Liver (tissue), 9 donors: ENCODE data around the gene AGAP2. TPM values are rescaled to one million over a fixed set of nuclear protein-coding genes. Genes with fewer than 3 reads are reported as not detected.

Source experiments
- DNase-seq: peaks from one replicate; pipeline ENCODE4 v3.0.0-alpha.2; 2017; ENCODE audit warnings: low spot score
- H3K27ac ChIP-seq, 2 donors: one replicate each; pipeline ENCODE4 v1.7.0; 2013; ENCODE audit warnings: inconsistent platforms in 2 of 2, low read length in 2 of 2, control low read depth in 1 of 2, low read depth in 1 of 2, mild to moderate bottlenecking in 1 of 2
- H3K27me3 ChIP-seq, 4 donors: one replicate each; pipeline versions ENCODE4 v1.6.1 to v1.7.0; 2013; ENCODE audit warnings: low read length in 3 of 4, inconsistent platforms in 1 of 4, mild to moderate bottlenecking in 1 of 4, moderate library complexity in 1 of 4; ENCODE audit not compliant: control insufficient read depth in 4 of 4, insufficient read depth in 4 of 4
- H3K36me3 ChIP-seq, 4 donors: one replicate each; pipeline versions ENCODE4 v1.6.1 to v1.7.0; 2013; ENCODE audit warnings: low read length in 3 of 4, mild to moderate bottlenecking in 3 of 4, low read depth in 1 of 4, moderate library complexity in 1 of 4; ENCODE audit not compliant: control insufficient read depth in 4 of 4, insufficient read depth in 3 of 4
- H3K4me1 ChIP-seq, 4 donors: one replicate each; pipeline versions ENCODE4 v1.6.1 to v1.7.0; 2013; ENCODE audit warnings: low read length in 3 of 4, mild to moderate bottlenecking in 3 of 4, moderate library complexity in 1 of 4; ENCODE audit not compliant: control insufficient read depth in 4 of 4, insufficient read depth in 4 of 4
- H3K4me3 ChIP-seq, 3 donors: one replicate each; pipeline versions ENCODE4 v1.6.1 to v1.7.0; 2013; ENCODE audit warnings: low read length in 3 of 3, control low read depth in 1 of 3, low read depth in 1 of 3, mild to moderate bottlenecking in 1 of 3
- H3K9ac ChIP-seq, 2 donors: one replicate each; pipeline ENCODE4 v1.7.0; 2013; ENCODE audit warnings: low read length in 2 of 2, mild to moderate bottlenecking in 2 of 2, moderate library complexity in 2 of 2, control low read depth in 1 of 2, low read depth in 1 of 2
- H3K9me3 ChIP-seq, 4 donors: one replicate each; pipeline versions ENCODE4 v1.6.1 to v1.7.0; 2013; ENCODE audit warnings: low read length in 3 of 4; ENCODE audit not compliant: control insufficient read depth in 4 of 4
- EGR1 ChIP-seq, 2 donors: IDR thresholded peaks; 2 replicates each; pipeline ENCODE4 v1.6.1; 2016 to 2018; ENCODE audit warnings: antibody characterized with exemption in 2 of 2, low read depth in 2 of 2
- FOXA1 ChIP-seq: IDR thresholded peaks from 2 replicates; pipeline ENCODE4 v1.6.1; 2016; ENCODE audit warnings: antibody characterized with exemption
- FOXA2 ChIP-seq: IDR thresholded peaks from 2 replicates; pipeline ENCODE4 v1.6.1; 2016; ENCODE audit warnings: antibody characterized with exemption
- HNF4A ChIP-seq, 2 donors: conservative IDR thresholded peaks; 2 replicates each; pipeline ENCODE4 v1.6.1; 2016; ENCODE audit warnings: antibody characterized with exemption in 2 of 2, mild to moderate bottlenecking in 2 of 2
- HNF4G ChIP-seq: IDR thresholded peaks from 2 replicates; pipeline ENCODE4 v1.6.1; 2016; ENCODE audit warnings: antibody characterized with exemption
- JUND ChIP-seq, 2 donors: IDR thresholded peaks; 2 replicates each; pipeline ENCODE4 v1.6.1; 2016; ENCODE audit warnings: antibody characterized with exemption in 2 of 2
- NR2F2 ChIP-seq: IDR thresholded peaks from 2 replicates; pipeline ENCODE4 v1.6.1; 2016; ENCODE audit warnings: antibody characterized with exemption
- RAD21 ChIP-seq, 2 donors: IDR thresholded peaks; 2 replicates each; pipeline ENCODE4 v1.6.1; 2016; ENCODE audit warnings: antibody characterized with exemption in 2 of 2, mild to moderate bottlenecking in 2 of 2
- RXRA ChIP-seq, 2 donors: IDR thresholded peaks; 2 replicates each; pipeline ENCODE4 v1.6.1; 2017 to 2018; ENCODE audit warnings: antibody characterized with exemption in 2 of 2, mild to moderate bottlenecking in 1 of 2
- SP1 ChIP-seq: IDR thresholded peaks from 2 replicates; pipeline ENCODE4 v1.6.1; 2018; ENCODE audit warnings: antibody characterized with exemption, mild to moderate bottlenecking
- TAF1 ChIP-seq: conservative IDR thresholded peaks from 2 replicates; pipeline ENCODE4 v1.6.1; 2016; ENCODE audit warnings: antibody characterized with exemption, mild to moderate bottlenecking
- YY1 ChIP-seq: IDR thresholded peaks from 2 replicates; pipeline ENCODE4 v1.6.1; 2016; ENCODE audit warnings: antibody characterized with exemption, mild to moderate bottlenecking
- WGBS: extraction: QIAGEN DNeasy Blood & Tissue Kit; methylation state at CpG from one replicate; pipeline ENCODE4 v1.1.7; 2013; 5-methylcytosine and 5-hydroxymethylcytosine counted together
- polyA plus RNA-seq, 2 donors: library from polyadenylated mRNA; stranded (reverse) in 1 of 2; unstranded in 1 of 2; fragments of 200-250 nt in 1 of 2; fragments of >200 nt in 1 of 2; fragmentation: Nextera tagmentation in 1 of 2; extraction: Ambion mirVana in 1 of 2; gene quantifications; one replicate each; pipeline versions ENCODE4 v1.2.1 to v1.2.3, GENCODE V29; 2013 to 2015
- total RNA-seq, 2 donors: library from RNA; depleted of rRNA; stranded (reverse); fragments of >200 nt; gene quantifications; one replicate each; pipeline ENCODE4 v1.2.3, GENCODE V29; 2014
- TF ChIP-seq, protein P1 (sequence below): IDR thresholded peaks from 2 replicates; pipeline ENCODE4 v1.6.1; 2016; ENCODE audit warnings: antibody characterized with exemption
- TF ChIP-seq, protein P2 (sequence below): IDR thresholded peaks from 2 replicates; pipeline ENCODE4 v1.6.1; 2016; ENCODE audit warnings: antibody characterized with exemption
- TF ChIP-seq, protein P3 (sequence below): IDR thresholded peaks from 2 replicates; pipeline ENCODE4 v1.6.1; 2016; ENCODE audit warnings: antibody characterized with exemption, mild to moderate bottlenecking
- TF ChIP-seq, protein P4 (sequence below): fragments of 150-350 bp; IDR thresholded peaks from 2 replicates; pipeline ENCODE4 v1.5.1; 2017; ENCODE audit warnings: improper control_type of control experiment, low read depth, low read length; ENCODE audit not compliant: missing input control
- TF ChIP-seq, protein P5 (sequence below): IDR thresholded peaks from 2 replicates; pipeline ENCODE4 v1.6.1; 2016; ENCODE audit warnings: antibody characterized with exemption
- donor health status: healthy.
- donor health status: healthy.
- donor health status: healthy.
- donor health status: healthy.
- donor health status: healthy.

The AGAP2 gene
- total and polyA plus RNA-seq, 4 donors: 0.18 to 1.7 (median 0.64) TPM

DNA sequence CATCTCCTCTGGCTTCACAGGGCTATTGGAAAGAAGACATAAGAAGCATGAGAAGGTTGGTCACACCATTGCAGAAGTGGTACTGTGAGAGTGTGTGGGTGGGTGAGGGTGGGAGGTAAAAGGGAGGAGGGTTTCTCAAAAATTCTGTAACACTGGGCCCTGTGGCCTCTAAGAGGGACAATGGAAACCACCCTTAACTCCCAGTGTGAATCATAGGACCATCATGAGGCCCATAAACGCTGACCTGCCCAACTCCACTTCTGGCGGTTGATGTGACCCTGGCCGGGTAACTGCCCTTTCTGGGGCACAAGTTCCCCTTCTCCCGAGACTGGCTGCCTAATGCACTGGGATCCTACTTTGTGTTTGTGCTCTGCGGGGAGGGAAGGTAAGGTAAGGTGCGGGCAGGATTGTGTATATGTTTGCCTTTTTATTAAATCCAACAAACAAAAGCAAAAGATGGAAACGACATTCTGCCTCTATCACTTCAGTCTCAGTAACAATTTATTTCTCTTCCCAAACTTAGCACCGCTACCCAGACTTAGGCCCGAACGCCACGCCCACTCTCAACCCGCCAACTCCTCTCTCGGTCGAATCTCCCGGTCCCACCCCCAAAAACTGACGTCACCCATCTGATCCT lies 32.8 kb upstream of the AGAP2 start:
- H3K9me3 ChIP-seq: no peaks in the 10 kb centered on the region
- peak; percentile 86 for DNase-seq
- peaks cover 10 to 19% (median 14%) of the 10 kb centered on the region in 4 donors for H3K36me3 ChIP-seq
- peak overlapping the region; percentile 58 to 99 (median 63) for H3K4me3 ChIP-seq
- TF ChIP-seq FOXA2 (no peak), NR2F2 (no peak), TAF1 (no peak), RAD21 (IDR thresholded peaks at IDR 0.05) (no peak), FOXA1 (no peak), YY1 (no peak), JUND (IDR thresholded peaks at IDR 0.05) (no peak), RXRA (IDR thresholded peaks at IDR 0.05) (no peak), EGR1 (IDR thresholded peaks at IDR 0.05; ENCODE audit: low read depth in 2 of 2) (no peak), HNF4G (no peak), SP1 (no peak), HNF4A (conservative IDR thresholded peaks at IDR 0.05) (no peak)
- TF ChIP-seq, protein P1, sequence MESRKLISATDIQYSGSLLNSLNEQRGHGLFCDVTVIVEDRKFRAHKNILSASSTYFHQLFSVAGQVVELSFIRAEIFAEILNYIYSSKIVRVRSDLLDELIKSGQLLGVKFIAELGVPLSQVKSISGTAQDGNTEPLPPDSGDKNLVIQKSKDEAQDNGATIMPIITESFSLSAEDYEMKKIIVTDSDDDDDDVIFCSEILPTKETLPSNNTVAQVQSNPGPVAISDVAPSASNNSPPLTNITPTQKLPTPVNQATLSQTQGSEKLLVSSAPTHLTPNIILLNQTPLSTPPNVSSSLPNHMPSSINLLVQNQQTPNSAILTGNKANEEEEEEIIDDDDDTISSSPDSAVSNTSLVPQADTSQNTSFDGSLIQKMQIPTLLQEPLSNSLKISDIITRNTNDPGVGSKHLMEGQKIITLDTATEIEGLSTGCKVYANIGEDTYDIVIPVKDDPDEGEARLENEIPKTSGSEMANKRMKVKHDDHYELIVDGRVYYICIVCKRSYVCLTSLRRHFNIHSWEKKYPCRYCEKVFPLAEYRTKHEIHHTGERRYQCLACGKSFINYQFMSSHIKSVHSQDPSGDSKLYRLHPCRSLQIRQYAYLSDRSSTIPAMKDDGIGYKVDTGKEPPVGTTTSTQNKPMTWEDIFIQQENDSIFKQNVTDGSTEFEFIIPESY: no peak
- TF ChIP-seq, protein P2, sequence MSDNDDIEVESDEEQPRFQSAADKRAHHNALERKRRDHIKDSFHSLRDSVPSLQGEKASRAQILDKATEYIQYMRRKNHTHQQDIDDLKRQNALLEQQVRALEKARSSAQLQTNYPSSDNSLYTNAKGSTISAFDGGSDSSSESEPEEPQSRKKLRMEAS: no peak
- TF ChIP-seq, protein P3, sequence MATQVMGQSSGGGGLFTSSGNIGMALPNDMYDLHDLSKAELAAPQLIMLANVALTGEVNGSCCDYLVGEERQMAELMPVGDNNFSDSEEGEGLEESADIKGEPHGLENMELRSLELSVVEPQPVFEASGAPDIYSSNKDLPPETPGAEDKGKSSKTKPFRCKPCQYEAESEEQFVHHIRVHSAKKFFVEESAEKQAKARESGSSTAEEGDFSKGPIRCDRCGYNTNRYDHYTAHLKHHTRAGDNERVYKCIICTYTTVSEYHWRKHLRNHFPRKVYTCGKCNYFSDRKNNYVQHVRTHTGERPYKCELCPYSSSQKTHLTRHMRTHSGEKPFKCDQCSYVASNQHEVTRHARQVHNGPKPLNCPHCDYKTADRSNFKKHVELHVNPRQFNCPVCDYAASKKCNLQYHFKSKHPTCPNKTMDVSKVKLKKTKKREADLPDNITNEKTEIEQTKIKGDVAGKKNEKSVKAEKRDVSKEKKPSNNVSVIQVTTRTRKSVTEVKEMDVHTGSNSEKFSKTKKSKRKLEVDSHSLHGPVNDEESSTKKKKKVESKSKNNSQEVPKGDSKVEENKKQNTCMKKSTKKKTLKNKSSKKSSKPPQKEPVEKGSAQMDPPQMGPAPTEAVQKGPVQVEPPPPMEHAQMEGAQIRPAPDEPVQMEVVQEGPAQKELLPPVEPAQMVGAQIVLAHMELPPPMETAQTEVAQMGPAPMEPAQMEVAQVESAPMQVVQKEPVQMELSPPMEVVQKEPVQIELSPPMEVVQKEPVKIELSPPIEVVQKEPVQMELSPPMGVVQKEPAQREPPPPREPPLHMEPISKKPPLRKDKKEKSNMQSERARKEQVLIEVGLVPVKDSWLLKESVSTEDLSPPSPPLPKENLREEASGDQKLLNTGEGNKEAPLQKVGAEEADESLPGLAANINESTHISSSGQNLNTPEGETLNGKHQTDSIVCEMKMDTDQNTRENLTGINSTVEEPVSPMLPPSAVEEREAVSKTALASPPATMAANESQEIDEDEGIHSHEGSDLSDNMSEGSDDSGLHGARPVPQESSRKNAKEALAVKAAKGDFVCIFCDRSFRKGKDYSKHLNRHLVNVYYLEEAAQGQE: no peak
- TF ChIP-seq, protein P4, sequence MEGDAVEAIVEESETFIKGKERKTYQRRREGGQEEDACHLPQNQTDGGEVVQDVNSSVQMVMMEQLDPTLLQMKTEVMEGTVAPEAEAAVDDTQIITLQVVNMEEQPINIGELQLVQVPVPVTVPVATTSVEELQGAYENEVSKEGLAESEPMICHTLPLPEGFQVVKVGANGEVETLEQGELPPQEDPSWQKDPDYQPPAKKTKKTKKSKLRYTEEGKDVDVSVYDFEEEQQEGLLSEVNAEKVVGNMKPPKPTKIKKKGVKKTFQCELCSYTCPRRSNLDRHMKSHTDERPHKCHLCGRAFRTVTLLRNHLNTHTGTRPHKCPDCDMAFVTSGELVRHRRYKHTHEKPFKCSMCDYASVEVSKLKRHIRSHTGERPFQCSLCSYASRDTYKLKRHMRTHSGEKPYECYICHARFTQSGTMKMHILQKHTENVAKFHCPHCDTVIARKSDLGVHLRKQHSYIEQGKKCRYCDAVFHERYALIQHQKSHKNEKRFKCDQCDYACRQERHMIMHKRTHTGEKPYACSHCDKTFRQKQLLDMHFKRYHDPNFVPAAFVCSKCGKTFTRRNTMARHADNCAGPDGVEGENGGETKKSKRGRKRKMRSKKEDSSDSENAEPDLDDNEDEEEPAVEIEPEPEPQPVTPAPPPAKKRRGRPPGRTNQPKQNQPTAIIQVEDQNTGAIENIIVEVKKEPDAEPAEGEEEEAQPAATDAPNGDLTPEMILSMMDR: no peak
- TF ChIP-seq, protein P5, sequence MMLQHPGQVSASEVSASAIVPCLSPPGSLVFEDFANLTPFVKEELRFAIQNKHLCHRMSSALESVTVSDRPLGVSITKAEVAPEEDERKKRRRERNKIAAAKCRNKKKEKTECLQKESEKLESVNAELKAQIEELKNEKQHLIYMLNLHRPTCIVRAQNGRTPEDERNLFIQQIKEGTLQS: no peak
- peak overlapping the region; percentile 77 to 99 for H3K27ac ChIP-seq
- H3K4me1 ChIP-seq: peaks cover 9 to 20% (median 15%) of the 10 kb centered on the region in 4 donors
- peaks cover 0 to 3% (median 0%) of the 10 kb centered on the region in 4 donors for H3K27me3 ChIP-seq
- 5% methylated on average over 16 of the region's 16 CpGs for WGBS
- peak overlapping the region; percentile 30 to 85 for H3K9ac ChIP-seq
